Activated T-helper 17 cell treated with anti-CD3 and anti-CD28 coated beads, Interleukin-2, amount 50 U/mL, for 72 hours (primary cell): ENCODE data around the gene ADRA2A. TPM values are rescaled to one million over a fixed set of nuclear protein-coding genes. Genes with fewer than 3 reads are reported as not detected.

ENCODE experiments used
- ATAC-seq: fragments of 150-1000 bp; cut with Tn5 transposase; replicated peaks from 2 replicates; pipeline ENCODE4 v1.10.0; 2021; ENCODE audit warnings: mild to moderate bottlenecking, moderate library complexity
- H3K27ac Mint-ChIP-seq: one replicate; pipeline ENCODE4 v1.8.0; 2022; ENCODE audit warnings: mixed read lengths
- H3K27me3 Mint-ChIP-seq: one replicate; pipeline ENCODE4 v1.8.0; 2022; ENCODE audit warnings: mixed read lengths
- H3K36me3 Mint-ChIP-seq: one replicate; pipeline ENCODE4 v1.8.0; 2022; ENCODE audit warnings: low read depth, mild to moderate bottlenecking, mixed read lengths
- H3K4me1 Mint-ChIP-seq: one replicate; pipeline ENCODE4 v1.8.0; 2022; ENCODE audit warnings: mixed read lengths
- H3K4me3 Mint-ChIP-seq: one replicate; pipeline ENCODE4 v1.8.0; 2022; ENCODE audit warnings: mild to moderate bottlenecking, mixed read lengths
- H3K9me3 Mint-ChIP-seq: one replicate; pipeline ENCODE4 v1.8.0; 2022; ENCODE audit warnings: mixed read lengths
- total RNA-seq, 2 donors: library from RNA; stranded (reverse); gene quantifications; one replicate each; pipeline ENCODE4 v1.2.3, GENCODE V29; 2022

The ADRA2A gene
- total RNA-seq, 2 donors from 2014 or later, result not detected

GRCh38 chr10:111091833-111092232, 15.0 kb downstream of the ADRA2A start:
- ATAC-seq, result no peak
- no peaks in the 10 kb centered on the region for H3K4me1 Mint-ChIP-seq
- H3K36me3 Mint-ChIP-seq, result no peaks in the 10 kb centered on the region
- no peaks in the 10 kb centered on the region for H3K9me3 Mint-ChIP-seq
- H3K4me3 Mint-ChIP-seq, result no peak overlapping the region
- peaks cover 18% of the 10 kb centered on the region for H3K27me3 Mint-ChIP-seq
- H3K27ac Mint-ChIP-seq, result no peak overlapping the region

DNA sequence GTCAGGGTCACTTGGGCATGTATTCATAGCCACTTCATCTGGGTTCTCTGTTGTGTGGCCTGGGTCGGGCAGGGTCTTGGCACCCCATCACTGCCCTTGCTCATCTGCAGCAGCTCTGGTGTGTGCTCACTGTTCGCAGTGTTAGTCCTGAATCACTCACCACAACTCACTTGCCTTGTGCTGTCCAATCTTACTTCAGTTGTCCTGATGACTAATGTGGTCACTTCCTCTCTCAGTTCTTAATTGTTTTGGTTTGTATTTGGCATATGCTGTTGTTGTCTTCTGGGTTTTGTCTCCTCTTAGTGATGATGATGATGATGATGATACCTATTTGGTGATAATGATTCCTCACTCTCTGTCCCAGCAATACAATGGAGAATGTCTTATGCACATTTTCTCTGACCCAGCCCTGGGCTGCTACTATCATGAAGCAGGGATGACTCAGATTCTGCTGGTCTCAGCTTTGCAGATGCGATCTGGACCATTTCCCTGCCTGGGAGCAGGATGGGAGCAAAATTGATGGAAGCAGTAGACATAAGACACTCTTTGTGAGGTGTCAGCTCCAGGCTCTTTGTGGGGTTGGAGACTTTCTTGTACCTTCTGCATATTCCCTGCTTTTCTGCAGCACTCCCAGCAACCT, 17.0 kb downstream of the ADRA2A start:
- peaks cover 17% of the 10 kb centered on the region for H3K27me3 Mint-ChIP-seq
- no peaks in the 10 kb centered on the region for H3K36me3 Mint-ChIP-seq
- no peak overlapping the region for H3K4me3 Mint-ChIP-seq
- H3K4me1 Mint-ChIP-seq, result no peaks in the 10 kb centered on the region
- H3K9me3 Mint-ChIP-seq, result no peaks in the 10 kb centered on the region
- no peak overlapping the region for H3K27ac Mint-ChIP-seq
- peak; percentile 71 for ATAC-seq

GRCh38 chr10:111098679-111099437, 22.0 kb downstream of the ADRA2A start:
- Mint-ChIP-seq H3K9me3 (no peaks in the 10 kb centered on the region), H3K27me3 (peaks cover 12% of the 10 kb centered on the region), H3K4me1 (no peaks in the 10 kb centered on the region), H3K27ac (no peak overlapping the region), H3K36me3 (no peaks in the 10 kb centered on the region), H3K4me3 (no peak overlapping the region)
- no peak for ATAC-seq

GRCh38 chr10:111100198-111100597, 23.4 kb downstream of the ADRA2A start:
- no peaks in the 10 kb centered on the region for H3K36me3 Mint-ChIP-seq
- H3K9me3 Mint-ChIP-seq, result no peaks in the 10 kb centered on the region
- peaks cover 10% of the 10 kb centered on the region for H3K27me3 Mint-ChIP-seq
- no peak overlapping the region for H3K27ac Mint-ChIP-seq
- no peaks in the 10 kb centered on the region for H3K4me1 Mint-ChIP-seq
- no peak for ATAC-seq
- H3K4me3 Mint-ChIP-seq, result no peak overlapping the region

GRCh38 chr10:111101796-111102195, 25.0 kb downstream of the ADRA2A start:
- H3K27me3 Mint-ChIP-seq, result peaks cover 22% of the 10 kb centered on the region
- no peak for ATAC-seq
- no peak overlapping the region for H3K27ac Mint-ChIP-seq
- H3K4me3 Mint-ChIP-seq, result no peak overlapping the region
- H3K36me3 Mint-ChIP-seq, result no peaks in the 10 kb centered on the region
- H3K9me3 Mint-ChIP-seq, result no peaks in the 10 kb centered on the region
- H3K4me1 Mint-ChIP-seq, result peaks cover 4% of the 10 kb centered on the region

- H3K9me3 Mint-ChIP-seq, result no peaks in the 10 kb centered on the region
- no peaks in the 10 kb centered on the region for H3K36me3 Mint-ChIP-seq
- ATAC-seq, result no peak
- H3K27me3 Mint-ChIP-seq, result peaks cover 22% of the 10 kb centered on the region
- no peak overlapping the region for H3K4me3 Mint-ChIP-seq
- no peak overlapping the region for H3K27ac Mint-ChIP-seq
- peaks cover 4% of the 10 kb centered on the region for H3K4me1 Mint-ChIP-seq
These were observed 25.6 kb downstream of the ADRA2A start for GRCh38 chr10:111102359-111102837.

- H3K9me3 Mint-ChIP-seq, result no peaks in the 10 kb centered on the region
- no peak overlapping the region for H3K4me3 Mint-ChIP-seq
- H3K27ac Mint-ChIP-seq, result no peak overlapping the region
- peaks cover 4% of the 10 kb centered on the region for H3K4me1 Mint-ChIP-seq
- no peak for ATAC-seq
- peaks cover 22% of the 10 kb centered on the region for H3K27me3 Mint-ChIP-seq
- no peaks in the 10 kb centered on the region for H3K36me3 Mint-ChIP-seq
These were observed 26.5 kb downstream of the ADRA2A start for GRCh38 chr10:111103196-111103840.

GRCh38 chr10:111104811-111105210, 28.0 kb downstream of the ADRA2A start:
- no peak overlapping the region for H3K27ac Mint-ChIP-seq
- no peak overlapping the region for H3K4me3 Mint-ChIP-seq
- ATAC-seq, result no peak
- peaks cover 4% of the 10 kb centered on the region for H3K4me1 Mint-ChIP-seq
- no peaks in the 10 kb centered on the region for H3K36me3 Mint-ChIP-seq
- no peaks in the 10 kb centered on the region for H3K9me3 Mint-ChIP-seq
- H3K27me3 Mint-ChIP-seq, result peaks cover 22% of the 10 kb centered on the region

DNA sequence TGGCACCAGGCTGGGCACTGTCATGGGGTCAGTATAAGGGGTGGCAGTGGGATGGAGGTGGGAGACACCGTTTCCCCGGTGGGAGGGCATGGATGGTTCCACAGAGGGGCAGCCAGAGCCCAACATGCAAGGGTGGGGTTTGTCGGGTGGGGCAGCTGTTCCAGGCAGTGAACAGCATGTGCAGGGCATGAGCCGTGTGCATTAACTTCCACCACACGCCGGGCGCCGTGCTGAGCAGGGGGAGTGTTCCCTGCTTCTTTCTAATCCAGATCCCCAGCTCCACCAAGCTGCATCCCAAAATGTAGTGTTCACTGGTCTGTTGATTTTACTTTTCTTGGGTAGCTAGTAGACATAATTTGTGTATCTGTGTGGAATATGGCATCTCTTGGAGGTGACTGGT, 29.3 kb downstream of the ADRA2A start:
- Mint-ChIP-seq H3K9me3 (no peaks in the 10 kb centered on the region), H3K4me1 (peaks cover 4% of the 10 kb centered on the region), H3K4me3 (no peak overlapping the region), H3K36me3 (no peaks in the 10 kb centered on the region), H3K27ac (no peak overlapping the region), H3K27me3 (peaks cover 18% of the 10 kb centered on the region)
- no peak for ATAC-seq

DNA sequence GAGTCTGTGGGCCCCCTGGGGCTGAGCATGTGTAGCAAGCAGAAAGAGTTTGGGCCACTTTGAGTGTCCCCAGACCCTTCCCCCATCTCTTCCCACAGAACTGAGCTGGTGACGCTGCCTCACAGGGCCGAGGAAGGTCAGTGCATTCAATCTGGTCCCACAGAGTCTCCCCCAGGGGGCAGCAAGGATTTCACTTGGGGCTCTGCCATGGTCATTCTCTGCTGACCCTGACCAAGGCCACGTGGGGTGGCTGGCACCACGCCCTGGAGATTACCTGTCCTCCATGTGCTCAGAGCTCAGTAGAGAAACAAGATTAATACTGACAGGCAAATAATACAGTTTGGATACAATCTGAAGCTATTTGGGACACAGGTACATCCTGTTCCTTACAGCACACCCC, 30.2 kb downstream of the ADRA2A start:
- Mint-ChIP-seq H3K36me3 (no peaks in the 10 kb centered on the region), H3K9me3 (no peaks in the 10 kb centered on the region), H3K4me1 (peaks cover 4% of the 10 kb centered on the region), H3K4me3 (no peak overlapping the region), H3K27ac (no peak overlapping the region), H3K27me3 (peaks cover 12% of the 10 kb centered on the region)
- ATAC-seq, result no peak

DNA sequence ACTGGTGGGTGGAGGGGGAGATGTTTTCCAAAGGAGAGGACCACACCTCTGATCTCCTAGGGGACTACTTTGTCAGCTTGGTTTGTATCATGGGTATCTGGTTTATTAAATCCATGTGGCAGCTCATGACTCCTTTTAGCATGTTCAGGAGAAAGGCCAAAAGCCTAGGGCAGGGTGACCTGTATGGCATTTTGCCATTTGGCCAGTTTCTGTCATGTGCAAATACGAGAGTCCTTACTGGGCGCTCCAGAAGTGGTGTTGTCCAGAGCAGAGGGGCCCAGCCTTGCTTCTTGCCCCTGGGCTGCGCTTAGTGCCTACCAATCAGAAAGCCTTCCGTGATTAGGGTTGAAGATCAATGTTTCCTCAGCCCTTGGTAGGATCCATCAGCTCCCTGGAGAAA, 31.0 kb downstream of the ADRA2A start:
- peaks cover 4% of the 10 kb centered on the region for H3K4me1 Mint-ChIP-seq
- peaks cover 11% of the 10 kb centered on the region for H3K27me3 Mint-ChIP-seq
- ATAC-seq, result no peak
- no peaks in the 10 kb centered on the region for H3K36me3 Mint-ChIP-seq
- no peak overlapping the region for H3K27ac Mint-ChIP-seq
- H3K4me3 Mint-ChIP-seq, result no peak overlapping the region
- H3K9me3 Mint-ChIP-seq, result no peaks in the 10 kb centered on the region

- no peaks in the 10 kb centered on the region for H3K36me3 Mint-ChIP-seq
- H3K4me3 Mint-ChIP-seq, result no peak overlapping the region
- no peak for ATAC-seq
- peaks cover 4% of the 10 kb centered on the region for H3K4me1 Mint-ChIP-seq
- H3K27me3 Mint-ChIP-seq, result peaks cover 11% of the 10 kb centered on the region
- no peaks in the 10 kb centered on the region for H3K9me3 Mint-ChIP-seq
- H3K27ac Mint-ChIP-seq, result no peak overlapping the region
These were observed 31.6 kb downstream of the ADRA2A start for GRCh38 chr10:111108441-111108840.

DNA sequence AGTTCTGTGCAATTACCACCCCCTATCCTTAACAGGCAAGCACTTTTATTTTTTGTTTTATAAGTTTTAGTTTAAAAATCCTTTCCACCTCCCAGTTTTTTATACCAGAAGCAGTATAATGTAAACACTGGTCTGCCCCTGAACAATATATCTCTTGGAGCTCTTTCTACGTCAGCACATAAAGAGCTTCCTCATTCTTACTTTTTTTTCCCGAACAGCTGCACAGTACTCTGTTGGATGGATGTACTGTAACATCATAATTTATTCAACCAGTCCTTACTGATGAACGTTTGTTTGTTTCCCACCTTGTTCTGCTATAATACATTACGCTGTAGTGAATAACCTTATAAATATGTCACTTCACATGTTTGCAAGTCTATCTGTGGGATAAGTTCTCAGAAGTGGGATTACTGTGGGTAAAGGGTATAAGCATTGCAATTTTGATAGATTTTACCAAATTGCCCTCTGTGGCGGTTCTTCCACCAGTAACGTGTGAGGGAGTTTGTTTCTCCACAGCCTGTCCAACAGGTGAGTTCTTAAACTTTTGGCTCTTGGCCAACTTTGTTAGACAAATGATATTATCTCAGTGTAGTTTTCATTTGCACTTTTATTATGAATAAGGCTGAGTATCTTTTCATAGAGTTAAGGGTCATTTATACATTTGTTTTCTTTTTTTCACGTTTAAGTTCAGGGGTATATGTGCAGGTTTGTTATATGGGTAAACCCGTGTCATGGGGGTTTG, 32.8 kb downstream of the ADRA2A start:
- Mint-ChIP-seq H3K27ac (no peak overlapping the region), H3K4me3 (no peak overlapping the region), H3K27me3 (peaks cover 11% of the 10 kb centered on the region), H3K9me3 (no peaks in the 10 kb centered on the region), H3K4me1 (peaks cover 4% of the 10 kb centered on the region), H3K36me3 (no peaks in the 10 kb centered on the region)
- no peak for ATAC-seq

- H3K27ac Mint-ChIP-seq, result no peak overlapping the region
These were observed 33.9 kb downstream of the ADRA2A start for GRCh38 chr10:111110771-111111170.

More at GRCh38 chr10:111110771-111111170, 33.9 kb downstream of the ADRA2A start:
- ATAC-seq, result no peak
- H3K4me1 Mint-ChIP-seq, result peaks cover under 1% of the 10 kb centered on the region
- H3K27me3 Mint-ChIP-seq, result peaks cover 6% of the 10 kb centered on the region
- no peaks in the 10 kb centered on the region for H3K9me3 Mint-ChIP-seq
- no peak overlapping the region for H3K4me3 Mint-ChIP-seq
- no peaks in the 10 kb centered on the region for H3K36me3 Mint-ChIP-seq
